BJ (cell line): ENCODE measurements around the gene LMBRD2. TPM values are rescaled to one million over a fixed set of nuclear protein-coding genes. Genes with fewer than 3 reads are reported as not detected.
"Not testable (repeated sequence)": the region's sequence is repeated elsewhere in the genome, so short reads cannot be mapped to it uniquely, and the experiment has no call there.

ENCODE experiments used
- CTCF ChIA-PET: fragments of 350-600 bp; formaldehyde crosslinking; extraction: SDS; loops from one replicate; lab custom pipeline; 2021; ENCODE audit warnings: antibody characterized with exemption, inconsistent platforms; lab: Yijun Ruan, JAX
- POLR2A ChIA-PET: fragments of 300-600 bp; sonication (Branson Sonifier 250); formaldehyde crosslinking; extraction: SDS; loops from one replicate; lab custom pipeline; 2021; ENCODE audit warnings: antibody characterized with exemption; lab: Charles Lee
- DNase-seq: peaks from one replicate; pipeline ENCODE4 v3.0.0-alpha.2; 2011; ENCODE audit warnings: low read depth
- H3K27me3 ChIP-seq: 2 replicates; pipeline ENCODE4 v1.6.0; 2011; ENCODE audit warnings: low read length; ENCODE audit not compliant: control insufficient read depth, insufficient read depth
- H3K36me3 ChIP-seq: 2 replicates; pipeline ENCODE4 v1.5.1; 2011; ENCODE audit warnings: low read length; ENCODE audit not compliant: control insufficient read depth, insufficient read depth
- H3K4me3 ChIP-seq: 2 replicates; pipeline ENCODE4 v1.5.1; 2011; ENCODE audit warnings: low read depth, mild to moderate bottlenecking, control low read depth, low read length
- polyA plus RNA-seq: library from polyadenylated mRNA; depleted of rRNA; stranded (reverse); fragments of >200 nt; gene quantifications from 2 replicates; pipeline ENCODE4 v1.2.3, GENCODE V29; 2011
- TF ChIP-seq, protein P1 (sequence below): IDR thresholded peaks from 2 replicates; pipeline ENCODE4 v1.5.1; 2011; ENCODE audit warnings: low read depth, mild to moderate bottlenecking, control low read depth, inconsistent platforms, low read length, moderate library complexity; ENCODE audit not compliant: insufficient read depth

The LMBRD2 gene
- polyA plus RNA-seq, 1 experiment: 2.6 TPM

DNA sequence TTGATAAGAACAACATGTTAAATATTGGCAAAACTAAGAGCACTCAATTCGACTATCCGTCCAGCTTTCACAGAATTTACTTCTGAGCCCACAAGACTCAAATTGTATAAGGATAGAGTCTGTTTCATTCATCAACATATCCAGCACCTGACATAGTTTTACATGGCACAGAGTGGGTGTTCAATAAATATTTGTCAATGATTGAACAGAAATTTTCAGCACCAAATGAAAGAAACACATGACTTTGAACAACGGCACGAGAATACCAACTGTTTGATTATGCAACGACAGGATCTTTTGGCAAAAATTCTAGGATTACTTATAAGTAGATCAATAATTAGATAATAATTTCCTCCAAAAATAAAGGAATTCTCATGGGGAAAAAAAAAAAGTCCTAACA, 42.1 kb upstream of the LMBRD2 start:
- CTCF ChIA-PET: interaction anchor here (0.6 kb wide), 1 partner anchor 680 kb away, joined by 4 read pairs; no protein-coding TSS in a partner anchor
- DNase-seq: no peak
- TF ChIP-seq, protein P1, sequence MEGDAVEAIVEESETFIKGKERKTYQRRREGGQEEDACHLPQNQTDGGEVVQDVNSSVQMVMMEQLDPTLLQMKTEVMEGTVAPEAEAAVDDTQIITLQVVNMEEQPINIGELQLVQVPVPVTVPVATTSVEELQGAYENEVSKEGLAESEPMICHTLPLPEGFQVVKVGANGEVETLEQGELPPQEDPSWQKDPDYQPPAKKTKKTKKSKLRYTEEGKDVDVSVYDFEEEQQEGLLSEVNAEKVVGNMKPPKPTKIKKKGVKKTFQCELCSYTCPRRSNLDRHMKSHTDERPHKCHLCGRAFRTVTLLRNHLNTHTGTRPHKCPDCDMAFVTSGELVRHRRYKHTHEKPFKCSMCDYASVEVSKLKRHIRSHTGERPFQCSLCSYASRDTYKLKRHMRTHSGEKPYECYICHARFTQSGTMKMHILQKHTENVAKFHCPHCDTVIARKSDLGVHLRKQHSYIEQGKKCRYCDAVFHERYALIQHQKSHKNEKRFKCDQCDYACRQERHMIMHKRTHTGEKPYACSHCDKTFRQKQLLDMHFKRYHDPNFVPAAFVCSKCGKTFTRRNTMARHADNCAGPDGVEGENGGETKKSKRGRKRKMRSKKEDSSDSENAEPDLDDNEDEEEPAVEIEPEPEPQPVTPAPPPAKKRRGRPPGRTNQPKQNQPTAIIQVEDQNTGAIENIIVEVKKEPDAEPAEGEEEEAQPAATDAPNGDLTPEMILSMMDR: no peak
- Histone ChIP-seq H3K36me3 (no peaks in the 10 kb centered on the region; the same call in 1 of the 2 replicates), H3K27me3 (no peaks in the 10 kb centered on the region), H3K4me3 (no peak overlapping the region)
- POLR2A ChIA-PET: no interaction called here

DNA sequence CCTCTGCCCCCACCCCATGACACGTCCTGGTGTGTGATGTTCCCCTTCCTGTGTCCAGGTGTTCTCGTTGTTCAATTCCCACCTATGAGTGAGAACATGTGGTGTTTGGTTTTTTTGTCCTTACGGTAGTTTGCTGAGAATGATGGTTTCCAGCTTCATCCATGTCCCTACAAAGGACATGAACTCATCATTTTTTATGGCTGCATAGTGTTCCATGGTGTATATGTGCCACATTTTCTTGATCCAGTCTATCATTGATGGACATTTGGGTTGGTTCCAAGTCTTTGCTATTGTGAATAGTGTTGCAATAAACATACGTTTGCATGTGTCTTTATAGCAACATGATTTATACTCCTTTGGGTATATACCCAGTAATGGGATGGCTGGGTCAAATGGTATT, 32.7 kb upstream of the LMBRD2 start:
- CTCF ChIA-PET, DNase-seq, POLR2A ChIA-PET, H3K27me3 ChIP-seq, H3K4me3 ChIP-seq, H3K36me3 ChIP-seq: not testable (repeated sequence)

DNA sequence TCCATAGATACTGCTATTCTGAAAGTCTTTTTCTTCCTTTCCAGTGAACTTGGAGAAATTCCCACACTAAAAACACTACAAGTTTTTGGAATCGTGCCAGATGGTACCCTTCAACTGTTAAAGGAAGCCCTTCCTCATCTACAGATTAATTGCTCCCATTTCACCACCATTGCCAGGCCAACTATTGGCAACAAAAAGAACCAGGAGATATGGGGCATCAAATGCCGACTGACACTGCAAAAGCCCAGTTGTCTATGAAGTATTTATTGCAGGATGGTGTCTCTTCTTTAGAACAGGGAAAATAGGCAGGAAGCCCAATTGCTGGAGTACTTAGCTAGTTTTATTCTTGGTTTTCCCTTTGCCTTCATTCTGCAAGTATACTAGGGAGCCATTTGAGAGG, 30.1 kb upstream of the LMBRD2 start:
- no peak for DNase-seq
- no peaks in the 10 kb centered on the region for H3K27me3 ChIP-seq
- no peak overlapping the region for H3K4me3 ChIP-seq
- POLR2A ChIA-PET: no interaction called here
- CTCF ChIA-PET: interaction anchor here (0.8 to 1.1 kb wide), 2 partner anchors 54 to 69 kb away, joined by 3 read pairs; no protein-coding TSS in a partner anchor
- H3K36me3 ChIP-seq: peaks cover 4% of the 10 kb centered on the region
- TF ChIP-seq, protein P1: no peak

DNA sequence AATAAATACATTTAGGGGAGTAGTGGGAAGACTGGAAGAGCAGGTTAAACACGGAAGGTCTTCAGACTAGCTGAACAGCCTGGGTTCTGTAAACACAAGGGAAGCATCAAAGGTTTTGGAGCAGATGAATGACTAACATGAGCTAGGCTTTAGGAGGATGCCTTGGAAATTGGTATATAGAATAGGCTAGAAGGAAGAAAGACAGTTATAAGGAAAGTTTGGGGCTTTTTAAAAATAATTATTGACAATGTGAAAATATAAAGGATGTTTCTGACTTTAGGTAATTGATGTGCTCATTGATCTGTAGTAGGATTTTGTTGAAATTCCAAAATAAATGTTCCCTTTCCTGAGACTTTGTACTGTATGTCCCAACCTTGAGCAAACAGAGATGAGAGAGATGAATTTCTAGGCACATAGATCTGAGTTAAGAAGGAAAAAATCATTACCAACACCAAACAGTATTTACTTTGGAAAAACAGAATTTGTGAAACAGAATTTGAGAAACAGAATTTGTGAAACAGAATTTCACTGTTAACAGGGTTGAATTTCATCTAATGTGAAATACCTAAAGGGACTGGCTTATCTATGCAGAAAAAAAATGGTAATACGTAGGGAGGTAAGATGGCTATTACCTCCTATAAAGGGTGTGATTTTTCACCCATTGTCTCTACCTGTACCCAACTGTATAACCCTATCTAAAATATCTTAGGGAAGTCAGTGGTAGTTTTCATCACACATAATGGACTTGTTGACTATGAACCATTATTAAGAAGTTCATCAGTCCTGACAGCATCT, 29.1 kb upstream of the LMBRD2 start:
- Histone ChIP-seq H3K4me3 (no peak overlapping the region), H3K27me3 (no peaks in the 10 kb centered on the region), H3K36me3 (peaks cover 4% of the 10 kb centered on the region)
- TF ChIP-seq, protein P1: no peak
- CTCF ChIA-PET: interaction anchor here (0.8 kb wide), 1 partner anchor 84 kb away, joined by 3 read pairs; no protein-coding TSS in a partner anchor
- no peak for DNase-seq
- POLR2A ChIA-PET: no interaction called here

DNA sequence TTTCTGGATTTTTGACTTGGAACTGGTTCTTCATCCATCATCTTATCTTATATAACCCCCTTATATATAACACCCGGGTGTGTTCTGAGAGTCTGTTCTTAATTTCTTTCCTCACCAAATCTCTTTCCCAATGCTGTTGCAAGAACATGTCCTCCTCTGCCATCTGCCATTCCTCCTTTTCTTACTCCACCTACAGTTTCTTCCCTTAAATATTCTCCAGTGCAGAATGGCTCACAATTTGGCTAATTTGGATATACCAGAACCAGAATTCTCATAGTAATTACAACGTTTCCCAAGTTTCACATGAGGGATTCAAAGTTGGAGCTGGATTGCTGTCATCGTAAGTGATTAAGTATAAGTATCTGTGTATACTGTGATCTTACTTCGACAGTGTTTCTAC, 28.3 kb upstream of the LMBRD2 start:
- TF ChIP-seq, protein P1: no peak
- no peak for DNase-seq
- ChIA-PET CTCF (interaction anchor here (0.8 to 2.6 kb wide), 3 partner anchors 13 to 1325 kb away, joined by 3 to 12 read pairs (median 8); no protein-coding TSS in a partner anchor), POLR2A (no interaction called here)
- Histone ChIP-seq H3K36me3 (peaks cover 4% of the 10 kb centered on the region), H3K4me3 (no peak overlapping the region), H3K27me3 (no peaks in the 10 kb centered on the region)
